Upper lobe of right lung (tissue), 1 donor: ENCODE results near the gene MILR1. TPM values are rescaled to one million over a fixed set of nuclear protein-coding genes. Genes with fewer than 3 reads are reported as not detected.
"Not testable (repeated sequence)": the region's sequence is repeated elsewhere in the genome, so short reads cannot be mapped to it uniquely, and the experiment has no call there.

ENCODE experiments used
- ATAC-seq: fragments of 200-7000 bp; cut with Tn5 transposase; one replicate; pipeline ENCODE4 v1.9.1; 2020; ENCODE audit warnings: mild to moderate bottlenecking, moderate library complexity
- DNase-seq: peaks from one replicate; pipeline ENCODE4 v3.0.0-alpha.2; 2020
- H3K27ac ChIP-seq: fragments of 200-600 bp; one replicate; pipeline ENCODE4 v1.8.0; 2022
- H3K27me3 ChIP-seq: fragments of 200-600 bp; one replicate; pipeline ENCODE4 v1.8.0; 2022; ENCODE audit warnings: mild to moderate bottlenecking
- H3K36me3 ChIP-seq: fragments of 200-600 bp; one replicate; pipeline ENCODE4 v1.8.0; 2022
- H3K4me1 ChIP-seq: fragments of 200-600 bp; one replicate; pipeline ENCODE4 v1.8.0; 2022
- H3K4me3 ChIP-seq: fragments of 200-600 bp; one replicate; pipeline ENCODE4 v1.8.0; 2022; ENCODE audit warnings: mild to moderate bottlenecking
- H3K9me3 ChIP-seq: fragments of 200-600 bp; one replicate; pipeline ENCODE4 v1.8.0; 2022
- intact Hi-C: fragments of 100-400 bp; cut with DNase I; formaldehyde crosslinking; loops from one replicate; pipeline ENCODE4 v1.11.0; 2022
- total RNA-seq: library from RNA; stranded (reverse); fragmentation: NEBNext Ultra II Directional; extraction: Animal tissue kit (Norgen Biotek cat#: 25700); gene quantifications from one replicate; pipeline ENCODE4 v1.2.1, GENCODE V29; 2021
- TF ChIP-seq, protein P1 (sequence below): fragments of 200-600 bp; IDR thresholded peaks from one replicate; pipeline ENCODE4 v1.8.0; 2022; ENCODE audit warnings: antibody characterized with exemption
- donor health status: DM: no; HTN: yes; CAD: no; lungs with severe emphysema.

Gene MILR1
- total RNA-seq, 1 donor from 2014 or later: 17.9 TPM

DNA sequence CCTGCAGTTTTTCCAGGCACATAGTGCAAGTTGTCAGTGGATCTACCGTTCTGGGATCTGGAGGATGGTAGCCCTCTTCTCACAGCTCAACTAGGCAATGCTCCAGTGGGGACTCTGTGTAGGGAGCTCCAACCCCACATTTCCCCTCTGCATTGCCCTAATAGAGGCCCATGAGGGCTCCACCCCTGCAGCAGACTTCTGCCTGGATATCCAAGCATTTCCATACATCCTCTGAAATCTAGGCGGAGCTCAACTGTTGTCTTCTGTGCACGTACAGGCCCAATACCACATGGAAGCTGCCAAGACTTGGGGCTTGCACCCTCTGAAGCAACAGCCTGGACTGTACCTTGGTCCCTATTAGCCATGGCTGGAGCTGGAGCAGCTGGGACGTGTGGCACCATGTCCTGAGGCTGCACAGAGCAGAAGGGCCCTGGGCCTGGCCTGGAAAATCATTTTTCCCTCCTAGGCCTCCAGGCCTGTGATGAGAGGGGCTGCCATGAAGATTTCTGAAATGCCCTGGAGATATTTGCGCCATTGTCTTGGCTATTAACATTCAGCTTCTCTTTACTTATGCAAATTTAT lies 10.9 kb upstream of the MILR1 start:
- H3K4me1 ChIP-seq: no peaks in the 10 kb centered on the region
- H3K4me3 ChIP-seq: no peak overlapping the region
- intact Hi-C loops: no loop called here
- TF ChIP-seq, protein P1, sequence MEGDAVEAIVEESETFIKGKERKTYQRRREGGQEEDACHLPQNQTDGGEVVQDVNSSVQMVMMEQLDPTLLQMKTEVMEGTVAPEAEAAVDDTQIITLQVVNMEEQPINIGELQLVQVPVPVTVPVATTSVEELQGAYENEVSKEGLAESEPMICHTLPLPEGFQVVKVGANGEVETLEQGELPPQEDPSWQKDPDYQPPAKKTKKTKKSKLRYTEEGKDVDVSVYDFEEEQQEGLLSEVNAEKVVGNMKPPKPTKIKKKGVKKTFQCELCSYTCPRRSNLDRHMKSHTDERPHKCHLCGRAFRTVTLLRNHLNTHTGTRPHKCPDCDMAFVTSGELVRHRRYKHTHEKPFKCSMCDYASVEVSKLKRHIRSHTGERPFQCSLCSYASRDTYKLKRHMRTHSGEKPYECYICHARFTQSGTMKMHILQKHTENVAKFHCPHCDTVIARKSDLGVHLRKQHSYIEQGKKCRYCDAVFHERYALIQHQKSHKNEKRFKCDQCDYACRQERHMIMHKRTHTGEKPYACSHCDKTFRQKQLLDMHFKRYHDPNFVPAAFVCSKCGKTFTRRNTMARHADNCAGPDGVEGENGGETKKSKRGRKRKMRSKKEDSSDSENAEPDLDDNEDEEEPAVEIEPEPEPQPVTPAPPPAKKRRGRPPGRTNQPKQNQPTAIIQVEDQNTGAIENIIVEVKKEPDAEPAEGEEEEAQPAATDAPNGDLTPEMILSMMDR: no peak
- DNase-seq (no peak), ATAC-seq (no peak)
- no peaks in the 10 kb centered on the region for H3K27me3 ChIP-seq
- peaks cover 4% of the 10 kb centered on the region for H3K9me3 ChIP-seq
- H3K36me3 ChIP-seq: no peaks in the 10 kb centered on the region
- no peak overlapping the region for H3K27ac ChIP-seq

DNA sequence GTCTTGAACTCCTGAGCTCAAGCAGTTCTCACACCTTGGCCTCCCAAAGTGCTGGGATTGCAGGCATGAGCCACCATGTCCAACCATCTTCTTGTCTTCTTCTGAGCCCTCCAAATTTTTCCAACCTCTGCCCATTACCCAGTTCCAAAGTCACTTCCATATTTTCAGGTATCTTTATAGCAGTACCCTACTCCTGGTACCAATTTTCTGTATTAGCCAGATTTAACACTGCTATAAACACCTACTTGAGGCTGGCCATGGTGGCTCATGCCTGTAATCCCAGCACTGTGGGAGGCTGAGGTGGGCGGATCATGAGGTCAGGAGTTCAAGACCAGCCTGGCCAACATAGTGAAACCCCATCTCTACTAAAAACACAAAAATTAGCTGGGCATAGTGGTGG lies 9.4 kb upstream of the MILR1 start:
- H3K27me3 ChIP-seq, H3K36me3 ChIP-seq, H3K27ac ChIP-seq, DNase-seq, ATAC-seq, H3K4me1 ChIP-seq, intact Hi-C loops, H3K4me3 ChIP-seq, H3K9me3 ChIP-seq: not testable (repeated sequence)

DNA sequence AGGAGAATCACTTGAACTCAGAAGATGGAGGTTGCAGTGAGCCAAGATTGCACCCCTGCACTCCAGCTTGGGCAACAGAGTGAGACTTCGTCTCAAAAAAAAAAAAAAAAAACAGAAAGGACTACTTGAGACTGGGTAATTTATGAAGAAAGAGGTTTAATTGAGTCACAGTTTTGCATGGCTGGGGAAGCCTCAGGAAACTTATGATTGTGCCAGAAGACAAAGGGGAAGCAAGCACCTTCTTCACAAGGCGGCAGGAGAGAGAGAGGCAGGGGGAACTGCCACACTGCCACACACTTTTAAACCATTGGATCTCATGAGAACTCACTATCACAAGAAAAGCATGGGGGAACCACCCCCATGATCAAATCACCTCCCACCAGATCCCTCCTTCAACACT lies 9.0 kb upstream of the MILR1 start:
- H3K27me3 ChIP-seq: no peaks in the 10 kb centered on the region
- peaks cover 4% of the 10 kb centered on the region for H3K9me3 ChIP-seq
- no peaks in the 10 kb centered on the region for H3K36me3 ChIP-seq
- no peak overlapping the region for H3K4me3 ChIP-seq
- ATAC-seq (no peak), DNase-seq (no peak)
- intact Hi-C loops: no loop called here
- TF ChIP-seq, protein P1: no peak
- H3K4me1 ChIP-seq: peaks cover 2% of the 10 kb centered on the region
- H3K27ac ChIP-seq: no peak overlapping the region

DNA sequence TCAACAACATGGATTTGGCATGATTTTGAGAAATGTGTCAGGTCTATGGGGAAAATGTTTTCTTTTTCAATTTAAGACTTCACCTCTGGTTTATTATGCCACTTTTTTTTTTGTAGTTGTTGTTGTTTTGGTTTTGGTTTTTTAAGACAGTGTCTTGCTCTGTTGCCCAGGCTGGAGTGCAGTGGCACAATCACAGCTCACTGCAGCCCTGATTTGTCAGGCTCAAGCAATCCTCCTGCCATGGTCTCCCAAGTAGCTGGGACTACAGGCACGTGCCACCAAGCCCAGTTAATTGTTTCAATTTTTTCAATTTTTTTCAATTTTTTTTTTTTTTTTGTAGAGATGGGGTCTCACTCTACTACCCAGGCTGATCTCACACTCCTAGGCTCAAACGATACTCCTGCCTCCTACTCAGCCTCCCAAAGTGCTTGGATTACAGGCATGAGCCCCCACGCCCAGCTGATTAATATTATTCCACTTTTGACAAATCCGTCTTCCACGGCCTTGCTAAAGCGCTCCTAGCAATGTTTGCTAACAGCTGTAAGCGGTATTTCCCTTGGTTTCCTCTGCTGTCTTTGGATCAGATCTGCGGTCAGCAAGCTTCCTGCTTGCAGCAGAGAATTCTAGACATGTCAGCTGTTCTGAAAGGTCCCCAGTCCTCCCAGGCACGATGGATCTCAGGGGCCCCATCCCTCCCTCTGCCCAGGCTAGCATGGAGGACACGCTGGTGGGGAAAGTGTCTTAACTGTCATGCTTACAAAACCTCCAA lies 7.0 kb upstream of the MILR1 start:
- ATAC-seq (peak; percentile 90), DNase-seq (no peak)
- peaks cover 4% of the 10 kb centered on the region for H3K9me3 ChIP-seq
- TF ChIP-seq, protein P1: no peak
- H3K36me3 ChIP-seq: no peaks in the 10 kb centered on the region
- peak overlapping the region; percentile 55 for H3K27ac ChIP-seq
- intact Hi-C loops: no loop called here
- no peak overlapping the region for H3K4me3 ChIP-seq
- H3K27me3 ChIP-seq: no peaks in the 10 kb centered on the region
- peaks cover 2% of the 10 kb centered on the region for H3K4me1 ChIP-seq

DNA sequence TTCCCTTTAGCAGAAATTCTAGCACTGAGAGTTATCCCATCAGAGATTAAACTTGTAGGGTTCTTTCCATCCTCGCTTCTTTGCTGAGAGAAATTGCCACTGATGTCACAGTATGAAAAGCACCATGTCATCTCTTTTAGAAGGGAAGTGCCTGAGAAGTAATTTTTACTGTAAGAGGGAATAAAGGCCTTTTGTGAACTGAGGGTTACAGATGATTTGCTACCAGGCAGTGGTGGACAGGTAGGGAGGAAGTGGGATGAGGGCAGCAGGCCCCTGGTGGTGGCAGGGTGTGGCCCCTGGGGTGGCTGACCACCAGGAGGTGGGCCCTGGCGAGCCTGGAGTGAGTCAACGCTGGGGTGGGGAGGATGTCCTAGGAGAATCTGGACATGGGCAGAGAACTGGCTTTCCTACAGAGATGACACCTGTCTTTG lies 6.4 kb upstream of the MILR1 start:
- no peaks in the 10 kb centered on the region for H3K27me3 ChIP-seq
- no peaks in the 10 kb centered on the region for H3K36me3 ChIP-seq
- TF ChIP-seq, protein P1: no peak
- H3K27ac ChIP-seq: peak overlapping the region; percentile 55
- ATAC-seq (peak; percentile 55), DNase-seq (no peak)
- H3K4me1 ChIP-seq: peaks cover 2% of the 10 kb centered on the region
- no peak overlapping the region for H3K4me3 ChIP-seq
- intact Hi-C loops: no loop called here
- peaks cover 4% of the 10 kb centered on the region for H3K9me3 ChIP-seq

DNA sequence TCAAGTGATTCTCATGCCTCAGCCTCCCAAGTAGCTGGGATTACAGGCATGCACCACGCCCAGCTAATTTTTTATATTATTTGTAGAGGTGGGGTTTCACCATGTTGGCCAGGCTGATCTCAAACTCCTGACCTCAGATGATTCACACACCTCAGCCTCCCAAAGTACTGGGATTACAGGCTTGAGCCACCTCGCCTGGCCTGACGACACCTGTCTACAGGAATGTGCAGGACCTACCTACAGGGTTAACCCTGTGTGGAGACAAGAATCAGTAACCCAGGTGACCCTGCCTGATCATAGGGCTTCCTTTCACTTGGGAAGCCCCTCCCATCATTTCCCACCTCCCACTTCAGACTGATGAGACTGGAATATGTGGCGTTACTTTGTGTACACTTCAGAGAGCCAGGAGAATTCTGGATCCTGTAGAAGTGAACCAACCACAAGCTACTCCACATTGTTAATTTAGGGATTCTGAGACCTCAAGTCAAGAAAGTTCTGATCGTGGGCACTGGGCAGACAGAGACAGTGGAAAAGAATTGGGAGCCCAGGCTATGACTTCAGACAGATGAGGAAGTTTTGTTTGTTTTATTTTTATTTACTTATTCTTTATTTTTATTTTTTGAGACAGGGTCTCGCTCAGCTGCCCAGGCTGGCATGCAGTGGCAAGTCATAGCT lies 5.7 kb upstream of the MILR1 start:
- TF ChIP-seq, protein P1: no peak
- ATAC-seq (peak; percentile 50), DNase-seq (no peak)
- H3K36me3 ChIP-seq: no peaks in the 10 kb centered on the region
- no peaks in the 10 kb centered on the region for H3K9me3 ChIP-seq
- intact Hi-C loops: no loop called here
- no peaks in the 10 kb centered on the region for H3K27me3 ChIP-seq
- peaks cover 8% of the 10 kb centered on the region for H3K4me1 ChIP-seq
- no peak overlapping the region for H3K4me3 ChIP-seq
- H3K27ac ChIP-seq: peak overlapping the region; percentile 55
